Measurements from ENCODE around the gene SRSF3.
"Not testable (repeated sequence)": the region's sequence is repeated elsewhere in the genome, so short reads cannot be mapped to it uniquely, and the experiment has no call there.

The SRSF3 gene

DNA sequence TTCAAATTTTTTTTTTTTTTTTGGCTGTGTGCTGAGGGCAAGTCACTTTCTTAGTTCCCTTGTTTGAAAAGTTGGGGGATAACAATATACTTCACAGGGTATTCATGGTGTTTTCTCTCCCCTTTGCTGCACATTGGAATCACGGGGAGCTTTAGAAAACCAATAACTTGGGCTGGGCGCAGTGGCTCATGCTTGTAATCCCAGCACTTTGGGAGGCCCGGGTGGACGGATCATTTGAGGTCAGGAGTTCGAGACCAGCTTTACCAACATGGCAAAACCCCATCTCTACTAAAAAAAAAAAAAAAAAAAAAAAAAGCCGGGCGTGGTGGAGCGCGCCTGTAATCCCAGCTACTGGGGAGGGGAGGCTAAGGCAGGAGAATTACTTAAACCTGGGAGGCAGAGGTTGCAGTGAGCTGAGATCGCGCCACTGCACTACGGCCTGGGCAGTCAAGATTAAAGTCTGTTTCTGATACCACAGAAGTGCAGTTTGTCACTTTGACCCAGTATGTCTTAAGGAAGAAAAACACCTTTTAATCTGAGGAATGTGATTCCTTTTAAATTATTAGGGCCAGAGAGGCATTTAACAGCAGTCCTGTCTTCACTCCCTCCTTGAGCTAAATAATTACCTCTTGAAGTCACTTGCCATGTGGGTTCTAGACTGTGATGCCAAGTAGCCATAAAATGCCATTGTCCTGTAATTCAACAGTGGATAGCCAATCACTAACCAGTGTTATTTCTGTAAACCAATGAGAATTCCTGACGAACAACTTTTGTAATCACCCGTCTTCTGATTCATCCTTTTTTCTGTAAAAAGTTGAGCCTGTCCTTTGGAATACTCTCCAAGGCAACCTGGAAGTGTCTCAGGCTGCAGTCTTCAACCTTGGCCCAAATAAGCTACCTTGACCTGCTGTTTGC is 16.1 kb downstream of the SRSF3 start:
- no peak for DNase-seq (ENCODE audit: low read depth)
- no peak for TF ChIP-seq CTCF (IDR thresholded peaks at IDR 0.05; ENCODE audit: insufficient read depth, low read depth, low read length, missing control alignments)
- no peak overlapping the region for H3K4me3 ChIP-seq (ENCODE audit: low read depth, low read length)

- no peak overlapping the region for H3K4me3 ChIP-seq (ENCODE audit: low read depth, low read length)
- DNase-seq (ENCODE audit: low read depth): no peak
- no peak for TF ChIP-seq CTCF (IDR thresholded peaks at IDR 0.05; ENCODE audit: insufficient read depth, low read depth, low read length, missing control alignments)
Measured at GRCh38 chr6:36610956-36611336, 16.8 kb downstream of the SRSF3 start.

- DNase-seq (ENCODE audit: low read depth): not testable (repeated sequence)
Measured at GRCh38 chr6:36611679-36612078, 17.5 kb downstream of the SRSF3 start.

DNA sequence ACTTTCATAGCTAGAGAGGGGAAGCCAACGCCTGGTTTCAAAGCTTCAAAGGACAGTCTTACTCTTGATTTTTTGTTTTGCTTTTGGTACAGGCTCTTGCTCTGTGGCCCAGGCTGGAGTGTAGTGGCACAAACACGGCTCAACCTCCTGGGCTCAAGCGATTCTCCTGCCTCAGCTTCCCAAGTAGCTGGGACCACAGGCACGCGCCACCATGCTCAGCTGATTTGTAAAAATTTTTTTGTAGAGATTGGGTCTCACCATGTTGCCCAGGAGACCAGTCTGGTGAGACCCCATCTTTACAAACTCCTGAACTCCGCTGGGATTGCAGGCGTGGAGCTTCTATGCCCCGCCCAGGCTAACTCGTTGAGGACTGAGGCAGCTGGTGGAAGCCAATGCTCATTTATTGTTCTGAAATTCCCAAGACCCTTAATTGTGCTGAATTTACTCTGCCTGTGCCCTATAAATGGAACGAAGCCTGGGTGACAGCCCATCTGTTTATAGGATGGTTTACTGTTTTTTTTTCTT is 18.0 kb downstream of the SRSF3 start:
- TF ChIP-seq CTCF (IDR thresholded peaks at IDR 0.05; ENCODE audit: insufficient read depth, low read depth, low read length, missing control alignments): no peak
- H3K4me3 ChIP-seq (ENCODE audit: low read depth, low read length): no peak overlapping the region
- no peak for DNase-seq (ENCODE audit: low read depth)

More at GRCh38 chr6:36611679-36612078, 17.5 kb downstream of the SRSF3 start:
- not testable (repeated sequence) for H3K4me3 ChIP-seq (ENCODE audit: low read depth, low read length)

GRCh38 chr6:36613200-36613995 is 19.2 kb downstream of the SRSF3 start:
- DNase-seq (ENCODE audit: low read depth): no peak
- no peak overlapping the region for H3K4me3 ChIP-seq (ENCODE audit: low read depth, low read length)
- no peak for TF ChIP-seq CTCF (IDR thresholded peaks at IDR 0.05; ENCODE audit: insufficient read depth, low read depth, low read length, missing control alignments)

DNA sequence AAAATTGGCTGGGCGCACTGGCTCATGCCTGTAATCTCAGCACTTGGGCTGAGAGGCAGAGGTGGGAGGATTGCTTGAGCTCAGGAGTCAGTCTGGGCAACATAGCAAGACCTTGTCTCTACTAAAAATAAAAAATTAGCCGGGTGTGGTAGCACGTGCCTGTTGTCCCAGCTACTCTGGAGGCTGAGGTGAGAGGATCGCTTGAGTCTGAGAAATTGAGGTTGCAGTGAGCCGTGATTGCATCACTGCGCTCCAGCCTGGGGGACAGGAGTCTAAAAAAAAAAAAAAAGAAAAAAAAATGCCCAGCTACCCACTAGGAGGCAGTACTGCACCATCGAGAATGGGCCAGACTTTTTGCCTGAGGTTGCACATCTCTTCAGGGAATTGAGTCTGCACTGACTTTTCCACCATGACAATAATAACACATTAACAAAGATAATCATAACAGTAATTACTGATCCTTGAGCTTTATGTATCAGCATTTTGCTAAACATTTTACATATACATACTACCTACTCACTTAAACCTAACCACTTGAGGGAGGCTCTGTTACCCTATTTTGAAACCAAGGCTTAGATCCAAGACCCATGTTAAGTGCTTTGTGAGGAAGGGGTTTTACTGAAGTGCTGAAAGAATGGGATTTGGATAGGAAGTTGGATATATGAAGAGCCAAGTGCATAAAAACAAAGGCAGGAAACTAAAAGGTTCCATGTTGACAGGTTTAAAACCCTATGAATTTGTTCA is 21.0 kb downstream of the SRSF3 start:
- DNase-seq (ENCODE audit: low read depth): peak; percentile 72
- no peak overlapping the region for H3K4me3 ChIP-seq (ENCODE audit: low read depth, low read length)
- peak; percentile 76 for TF ChIP-seq CTCF (IDR thresholded peaks at IDR 0.05; ENCODE audit: insufficient read depth, low read depth, low read length, missing control alignments)
